Ishikawa (cell line): Measurements from ENCODE around the gene GUCD1.

Experiments
- CEBPB ChIP-seq: IDR thresholded peaks from 2 replicates; pipeline ENCODE4 v1.6.1; 2012
- CREB1 ChIP-seq: IDR thresholded peaks from 2 replicates; pipeline ENCODE4 v1.6.1; 2012; ENCODE audit warnings: low read depth
- EGR1 ChIP-seq: IDR thresholded peaks from 2 replicates; pipeline ENCODE4 v1.6.1; 2012
- EP300 ChIP-seq: IDR thresholded peaks from 2 replicates; pipeline ENCODE4 v1.6.1; 2012; ENCODE audit warnings: borderline replicate concordance
- FOXM1 ChIP-seq: IDR thresholded peaks from 2 replicates; pipeline ENCODE4 v1.6.1; 2012; ENCODE audit warnings: low read depth, borderline replicate concordance
- NFIC ChIP-seq: IDR thresholded peaks from 2 replicates; pipeline ENCODE4 v1.6.1; 2012
- RAD21 ChIP-seq: IDR thresholded peaks from 2 replicates; pipeline ENCODE4 v1.6.1; 2012; ENCODE audit warnings: low read depth
- REST ChIP-seq: IDR thresholded peaks from 2 replicates; pipeline ENCODE4 v1.6.1; 2012; ENCODE audit warnings: low read depth, mild to moderate bottlenecking
- TAF1 ChIP-seq: IDR thresholded peaks from 2 replicates; pipeline ENCODE4 v1.6.1; 2012; ENCODE audit warnings: low read depth, mild to moderate bottlenecking
- TCF12 ChIP-seq: IDR thresholded peaks from 2 replicates; pipeline ENCODE4 v1.6.1; 2012; ENCODE audit warnings: low read depth
- TEAD4 ChIP-seq: IDR thresholded peaks from 2 replicates; pipeline ENCODE4 v1.6.1; 2012
- USF1 ChIP-seq: IDR thresholded peaks from 2 replicates; pipeline ENCODE4 v1.6.1; 2012
- YY1 ChIP-seq: IDR thresholded peaks from 2 replicates; pipeline ENCODE4 v1.6.1; 2012; ENCODE audit warnings: low read depth
- ZBTB7A ChIP-seq: IDR thresholded peaks from 2 replicates; pipeline ENCODE4 v1.6.1; 2012; ENCODE audit warnings: low read depth
- TF ChIP-seq, protein P1 (sequence below): IDR thresholded peaks from 2 replicates; pipeline ENCODE4 v1.6.1; 2012

GUCD1 gene

GRCh38 chr22:24500277-24500820, 54.6 kb downstream of the GUCD1 start:
- TF ChIP-seq TAF1 (no peak), ZBTB7A (no peak), EGR1 (no peak), YY1 (no peak), CREB1 (no peak), CEBPB (no peak), FOXM1 (no peak), NFIC (no peak), TEAD4 (no peak), EP300 (no peak), USF1 (no peak)

DNA sequence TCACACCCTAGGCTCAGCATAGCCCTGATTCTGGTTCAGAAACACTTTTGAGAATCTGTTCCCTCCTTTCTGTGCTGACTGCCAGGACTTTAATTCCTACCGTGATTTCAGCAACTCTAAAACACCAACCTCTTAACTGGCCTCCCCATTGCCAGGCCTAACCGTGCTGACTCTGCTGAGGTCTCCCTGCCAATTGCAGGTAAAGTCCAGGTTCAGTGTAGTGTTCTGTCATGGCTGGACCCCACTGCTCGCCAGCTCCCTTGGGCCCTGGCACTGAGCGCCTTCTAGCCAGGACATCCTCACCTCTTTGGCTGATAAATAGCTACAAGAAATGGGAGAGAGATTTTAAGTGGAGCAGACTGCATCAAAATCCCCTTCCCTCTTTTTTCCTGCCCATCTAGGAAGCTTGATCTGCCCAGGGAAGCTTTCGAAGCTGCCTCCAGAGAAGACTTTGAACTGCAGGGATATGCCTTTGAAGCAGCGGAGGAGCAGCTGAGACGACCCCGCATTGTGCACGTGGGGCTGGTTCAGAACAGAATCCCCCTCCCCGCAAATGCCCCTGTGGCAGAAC, 55.1 kb downstream of the GUCD1 start:
- TF ChIP-seq TEAD4 (no peak), CEBPB (no peak), FOXM1 (no peak), USF1 (no peak), RAD21 (no peak), ZBTB7A (no peak), TAF1 (no peak), NFIC (no peak), EP300 (no peak), CREB1 (no peak), REST (no peak), TCF12 (no peak)
- TF ChIP-seq, protein P1, sequence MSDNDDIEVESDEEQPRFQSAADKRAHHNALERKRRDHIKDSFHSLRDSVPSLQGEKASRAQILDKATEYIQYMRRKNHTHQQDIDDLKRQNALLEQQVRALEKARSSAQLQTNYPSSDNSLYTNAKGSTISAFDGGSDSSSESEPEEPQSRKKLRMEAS, result no peak

DNA sequence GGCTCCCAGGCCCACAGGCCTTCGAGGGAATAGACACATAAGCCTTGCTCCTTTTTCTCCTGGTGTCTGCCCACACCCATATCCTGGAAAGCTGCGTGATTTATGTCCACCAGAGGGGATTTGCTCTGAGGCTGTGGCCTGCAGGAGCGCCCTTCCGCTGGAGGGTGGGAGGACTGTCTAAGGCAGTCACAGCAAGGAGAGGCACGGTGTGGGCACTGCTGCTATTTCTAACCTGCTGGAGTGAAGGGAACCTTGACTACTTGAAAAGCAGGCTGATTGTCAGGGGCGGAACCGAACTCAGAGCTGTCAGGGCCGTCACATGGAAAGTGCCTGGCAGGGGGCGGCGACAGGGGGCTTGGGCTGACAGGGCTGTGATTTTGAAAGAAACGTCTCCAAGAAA, 56.1 kb downstream of the GUCD1 start:
- TF ChIP-seq RAD21 (no peak), TEAD4 (no peak), EGR1 (no peak), CREB1 (no peak), REST (no peak), YY1 (no peak), TCF12 (no peak), EP300 (no peak), NFIC (no peak), USF1 (no peak), ZBTB7A (no peak), FOXM1 (no peak), CEBPB (no peak), TAF1 (no peak)
- TF ChIP-seq, protein P1, result no peak

DNA sequence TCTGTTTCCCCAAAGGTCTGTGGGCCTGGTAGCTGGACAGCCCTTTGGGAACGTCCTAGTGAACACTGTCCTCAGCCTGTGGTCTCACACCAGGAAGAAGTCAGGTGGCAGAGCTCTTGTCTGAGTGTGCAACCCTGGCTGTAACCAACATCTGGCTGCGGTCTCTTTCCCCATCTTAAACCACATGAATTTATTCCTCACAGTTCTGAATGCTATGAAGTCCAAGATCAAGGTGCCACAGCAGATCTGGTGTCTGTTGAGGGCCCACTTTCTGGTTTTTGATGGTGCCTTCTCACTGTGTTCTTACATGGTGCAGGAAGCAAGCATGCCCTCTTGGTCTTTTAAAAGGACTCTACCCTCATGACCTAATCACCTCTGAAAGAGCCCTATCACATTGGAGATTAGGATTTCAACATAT, 57.1 kb downstream of the GUCD1 start:
- no peak for TF ChIP-seq ZBTB7A
- TF ChIP-seq EGR1, result no peak

- TF ChIP-seq USF1, result no peak
- TF ChIP-seq CREB1, result no peak
- no peak for TF ChIP-seq NFIC
- TF ChIP-seq TCF12, result no peak
- no peak for TF ChIP-seq CEBPB
Observed at GRCh38 chr22:24496661-24497060, 58.3 kb downstream of the GUCD1 start.

GRCh38 chr22:24496234-24496633, 58.7 kb downstream of the GUCD1 start:
- TF ChIP-seq TCF12, result no peak
- TF ChIP-seq NFIC, result no peak
- no peak for TF ChIP-seq CREB1
- no peak for TF ChIP-seq REST
- TF ChIP-seq EP300, result no peak
- TF ChIP-seq CEBPB, result no peak
- no peak for TF ChIP-seq TEAD4
- no peak for TF ChIP-seq ZBTB7A
- TF ChIP-seq RAD21, result no peak
- TF ChIP-seq USF1, result no peak
- TF ChIP-seq, protein P1, result no peak
- no peak for TF ChIP-seq FOXM1
- no peak for TF ChIP-seq EGR1
- TF ChIP-seq TAF1, result no peak
- no peak for TF ChIP-seq YY1
